ENCODE measurements around the gene STX3.
"Not testable (repeated sequence)": the region's sequence is repeated elsewhere in the genome, so short reads cannot be mapped to it uniquely, and the experiment has no call there.

The STX3 gene

DNA sequence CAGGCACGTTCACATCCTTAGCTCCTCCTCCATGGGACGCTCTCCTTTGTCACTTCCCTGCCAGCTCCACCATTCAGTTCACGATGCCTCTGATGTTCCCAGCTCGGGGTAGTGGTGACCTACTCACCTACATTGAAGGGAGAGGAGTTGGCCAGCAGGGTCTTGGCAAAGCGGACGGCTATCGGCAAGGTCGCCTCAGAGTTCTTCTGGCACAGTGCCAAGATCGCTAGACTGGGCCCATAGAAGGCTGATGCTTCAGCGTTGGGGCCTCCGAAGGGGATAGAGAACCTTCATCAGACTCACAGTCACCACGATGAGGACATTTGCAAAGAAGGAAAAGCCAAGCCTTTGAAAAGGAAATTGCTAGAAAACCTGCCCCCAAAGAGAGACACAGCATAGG is 87.1 kb downstream of the STX3 start:
- DNase-seq (ENCODE audit: low read depth): no peak

DNA sequence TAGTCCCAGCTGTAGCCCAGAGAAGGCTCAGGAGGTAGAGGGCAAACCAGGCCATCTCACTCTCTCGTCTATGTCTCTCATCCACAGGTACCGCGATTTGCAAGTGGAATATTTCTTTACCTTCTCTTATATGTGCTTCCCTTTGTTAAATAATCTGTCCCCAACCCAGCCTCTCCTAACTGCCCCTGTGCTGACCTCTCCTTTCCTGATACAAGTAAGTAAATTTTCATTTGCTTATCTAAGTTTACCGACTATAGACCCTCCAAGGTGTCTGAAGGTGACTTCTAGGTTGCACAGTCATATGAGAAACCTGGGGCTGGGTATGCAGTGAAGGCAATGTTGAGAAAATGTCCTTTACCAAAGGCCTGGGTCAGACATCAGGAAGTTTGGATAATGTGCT is 90.2 kb downstream of the STX3 start, which contains the start of gene CBLIF:
CBLIF (minus strand) TSS at position 101 of the 400 bp plus-strand sequence; CDS start at position 55, 46 bp downstream.
- DNase-seq (ENCODE audit: low read depth): no peak

DNA sequence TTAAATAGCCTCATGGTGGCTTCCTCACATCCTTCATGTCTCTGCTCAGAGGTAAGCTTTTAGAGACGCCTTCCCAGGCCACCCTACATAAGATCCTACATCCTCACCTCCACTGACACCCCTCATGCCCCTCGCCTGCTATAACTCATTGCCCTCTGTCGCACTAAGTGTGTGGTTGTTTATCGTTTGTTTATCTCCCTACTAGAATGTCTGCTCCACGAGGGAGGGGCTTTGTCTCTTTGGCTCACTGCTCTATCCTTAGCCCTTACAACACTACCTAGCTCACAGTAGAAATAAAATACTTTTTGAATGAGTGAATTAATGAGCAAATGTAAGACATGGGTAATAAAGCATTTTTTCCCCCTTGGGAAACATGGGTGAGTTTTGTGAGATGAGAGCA is 91.4 kb downstream of the STX3 start:
- DNase-seq (ENCODE audit: low read depth): no peak

DNA sequence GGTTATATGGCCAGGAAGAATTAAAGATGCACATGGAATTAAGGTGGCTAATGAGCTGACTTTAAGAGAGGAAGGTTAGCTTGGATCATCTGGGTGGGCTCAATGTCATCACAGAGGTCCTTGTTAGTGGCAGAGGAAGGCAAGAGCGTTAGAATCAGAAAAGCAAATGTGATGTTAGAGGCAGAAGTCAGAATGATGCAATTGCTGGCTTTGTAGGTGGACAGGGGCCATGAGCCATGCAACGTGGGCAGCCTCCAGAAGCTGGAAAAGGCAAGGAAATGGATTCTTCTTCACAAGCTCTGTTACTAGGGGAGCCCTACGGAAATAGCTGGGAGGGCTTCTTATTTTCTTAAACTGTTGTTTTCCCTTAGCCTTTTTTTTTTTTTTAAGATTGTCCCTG is 92.5 kb downstream of the STX3 start:
- DNase-seq (ENCODE audit: low read depth): no peak

DNA sequence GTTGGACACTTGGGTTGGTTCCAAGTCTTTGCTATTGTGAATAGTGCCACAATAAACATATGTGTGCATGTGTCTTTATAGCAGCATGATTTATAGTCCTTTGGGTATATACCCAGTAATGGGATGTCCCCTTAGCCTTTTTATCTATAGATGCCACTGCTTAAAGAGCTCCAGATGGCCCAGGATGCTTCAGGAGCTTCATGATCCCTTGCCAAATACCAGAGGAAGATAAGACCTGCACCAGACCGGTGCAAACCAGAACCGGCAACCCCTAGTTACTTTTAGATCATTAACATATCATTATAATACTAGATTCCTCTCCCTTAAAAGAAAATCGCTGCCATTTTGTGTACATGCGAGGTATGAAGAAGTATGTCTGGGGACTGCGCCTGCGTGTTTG is 93.3 kb downstream of the STX3 start:
- not testable (repeated sequence) for DNase-seq (ENCODE audit: low read depth)

DNA sequence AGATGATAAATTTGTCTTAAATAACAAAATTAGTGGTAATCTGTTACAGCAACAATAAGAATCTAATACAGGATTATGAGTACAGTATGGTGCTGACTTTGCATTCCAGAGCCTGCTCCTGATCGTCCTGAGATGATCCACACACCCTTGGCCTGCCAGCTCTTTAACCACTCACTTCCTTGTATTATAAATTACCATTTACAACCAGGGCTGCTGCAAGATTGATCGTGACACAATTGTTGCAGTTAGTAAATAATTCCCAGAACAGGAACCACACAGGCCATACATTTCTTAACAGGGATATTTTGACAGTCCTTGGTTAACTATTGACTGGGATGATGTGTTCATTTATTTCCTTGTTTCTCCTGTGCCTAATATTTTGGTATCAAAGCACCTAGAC is 94.0 kb downstream of the STX3 start:
- no peak for DNase-seq (ENCODE audit: low read depth)

DNA sequence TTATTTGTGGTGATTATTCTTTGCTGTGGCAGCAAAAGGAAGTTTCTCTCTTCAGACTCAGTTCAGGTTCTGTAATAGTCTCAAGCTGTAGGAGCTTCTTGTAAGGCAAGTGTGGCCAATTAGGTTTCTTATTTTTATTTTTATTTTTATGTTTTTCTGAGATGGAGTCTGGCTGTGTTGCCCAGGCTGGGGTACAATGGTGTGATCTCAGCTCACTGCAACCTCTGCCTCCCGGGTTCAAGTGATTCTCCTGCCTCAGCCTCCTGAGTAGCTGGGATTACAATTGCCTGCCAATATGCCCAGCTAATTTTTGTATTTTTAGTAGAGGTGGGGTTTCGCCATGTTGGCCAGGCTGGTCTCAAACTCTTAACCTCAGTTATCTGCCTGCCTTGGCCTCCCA is 94.4 kb downstream of the STX3 start:
- DNase-seq (ENCODE audit: low read depth): not testable (repeated sequence)

DNA sequence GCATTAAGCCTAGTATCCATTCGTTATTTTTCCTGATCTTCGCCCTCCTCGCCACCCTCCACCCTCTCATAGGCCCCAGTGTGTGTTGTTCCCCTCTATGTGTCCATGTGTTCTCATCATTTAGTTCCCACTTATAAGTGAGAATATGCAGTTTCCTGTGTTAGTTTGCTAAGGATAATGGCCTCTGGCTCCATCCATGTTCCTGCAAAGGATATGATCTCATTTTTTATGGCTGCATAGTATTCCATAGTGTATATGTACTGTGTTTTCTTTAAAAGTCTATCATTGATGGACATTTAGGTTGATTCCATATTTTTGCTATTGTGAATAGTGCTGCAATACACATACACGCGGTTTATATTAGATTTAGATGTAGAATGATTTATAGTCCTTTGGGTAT is 96.2 kb downstream of the STX3 start:
- DNase-seq (ENCODE audit: low read depth): not testable (repeated sequence)

DNA sequence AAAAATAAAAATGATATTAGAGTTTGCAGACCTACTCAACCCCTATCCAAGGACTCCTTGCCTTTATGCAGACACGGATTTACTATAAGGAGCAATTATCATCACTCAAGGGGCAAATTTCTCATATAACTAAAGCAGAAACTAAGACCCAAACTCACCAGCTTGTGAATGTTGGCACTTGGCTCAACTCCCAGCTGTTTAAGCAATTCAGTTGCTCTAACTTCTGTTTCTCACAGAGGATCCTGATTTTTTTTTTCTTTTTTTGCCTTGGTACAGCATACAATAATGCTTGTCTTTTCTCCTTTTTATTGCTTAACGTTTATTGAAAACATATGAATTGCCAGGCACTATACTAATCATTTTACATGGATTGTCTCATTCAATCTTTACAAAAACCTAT is 99.7 kb downstream of the STX3 start:
- DNase-seq (ENCODE audit: low read depth): no peak

Data from ELR (cell line).